ENCODE results near the gene DDX53. TPM values are rescaled to one million over a fixed set of nuclear protein-coding genes. Genes with fewer than 3 reads are reported as not detected.
A peak's percentile ranks its signal among the peaks of the same experiment; 100 is the strongest.

The DDX53 gene
- total RNA-seq, 2 experiments from 2014 or later = not detected

- H3K9me3 Mint-ChIP-seq (ENCODE audit: low read depth) = no peaks in the 10 kb centered on the region
- H3K27ac Mint-ChIP-seq = no peak overlapping the region
- intact Hi-C loops (cut with DNase I, micrococcal nuclease) = no loop called here
- no peaks in the 10 kb centered on the region for H3K27me3 Mint-ChIP-seq
- POLR2A ChIA-PET = no interaction called here
- H3K36me3 Mint-ChIP-seq (ENCODE audit: low read depth) = no peaks in the 10 kb centered on the region
- no peaks in the 10 kb centered on the region for H3K4me1 Mint-ChIP-seq
- ATAC-seq = no peak
- no peak overlapping the region for H3K4me3 Mint-ChIP-seq
- CTCF ChIA-PET = no interaction called here
- no peak for DNase-seq
Observed at GRCh38 chrX:22987452-22987851, 12.3 kb upstream of the DDX53 start.

GRCh38 chrX:23003116-23003515 is 3.4 kb downstream of the DDX53 start:
- intact Hi-C loops (cut with DNase I, micrococcal nuclease) = no loop called here
- CTCF ChIA-PET = interaction anchor here (0.8 kb wide), 1 partner anchor 78 kb away, joined by 3 read pairs; no protein-coding TSS in a partner anchor
- H3K4me1 Mint-ChIP-seq = no peaks in the 10 kb centered on the region
- no peak overlapping the region for H3K4me3 Mint-ChIP-seq
- no peaks in the 10 kb centered on the region for H3K36me3 Mint-ChIP-seq (ENCODE audit: low read depth)
- no peak for DNase-seq
- no peak overlapping the region for H3K27ac Mint-ChIP-seq
- peaks cover 1% of the 10 kb centered on the region for H3K9me3 Mint-ChIP-seq (ENCODE audit: low read depth)
- POLR2A ChIA-PET = no interaction called here
- ATAC-seq = no peak
- no peaks in the 10 kb centered on the region for H3K27me3 Mint-ChIP-seq

GRCh38 chrX:23008431-23009099 is 8.8 kb downstream of the DDX53 start:
- intact Hi-C loops (cut with DNase I, micrococcal nuclease) = no loop called here
- peaks cover 1% of the 10 kb centered on the region for H3K9me3 Mint-ChIP-seq (ENCODE audit: low read depth)
- ATAC-seq = no peak
- H3K4me3 Mint-ChIP-seq = no peak overlapping the region
- no peak overlapping the region for H3K27ac Mint-ChIP-seq
- H3K4me1 Mint-ChIP-seq = peaks cover 11% of the 10 kb centered on the region
- no peaks in the 10 kb centered on the region for H3K36me3 Mint-ChIP-seq (ENCODE audit: low read depth)
- CTCF ChIA-PET = interaction anchor here (0.6 kb wide), 1 partner anchor 521 kb away, joined by 3 read pairs; no protein-coding TSS in a partner anchor
- H3K27me3 Mint-ChIP-seq = no peaks in the 10 kb centered on the region
- DNase-seq = no peak
- POLR2A ChIA-PET = no interaction called here

GRCh38 chrX:23012162-23012561 is 12.4 kb downstream of the DDX53 start:
- Mint-ChIP-seq H3K27me3 (no peaks in the 10 kb centered on the region), H3K4me3 (no peak overlapping the region), H3K36me3 (ENCODE audit: low read depth) (no peaks in the 10 kb centered on the region), H3K9me3 (ENCODE audit: low read depth) (no peaks in the 10 kb centered on the region), H3K27ac (no peak overlapping the region), H3K4me1 (peaks cover 11% of the 10 kb centered on the region)
- ChIA-PET CTCF (interaction anchor here (0.7 kb wide), 1 partner anchor 910 kb away, joined by 3 read pairs; no protein-coding TSS in a partner anchor), POLR2A (no interaction called here)
- ATAC-seq (no peak), DNase-seq (peak; percentile 6)
- intact Hi-C loops (cut with DNase I, micrococcal nuclease) = no loop called here

GRCh38 chrX:23012636-23013035 is 12.9 kb downstream of the DDX53 start:
- ChIA-PET CTCF (no interaction called here), POLR2A (no interaction called here)
- intact Hi-C loops (cut with DNase I, micrococcal nuclease) = no loop called here
- ATAC-seq = no peak
- Mint-ChIP-seq H3K4me3 (no peak overlapping the region), H3K27me3 (no peaks in the 10 kb centered on the region), H3K4me1 (peaks cover 11% of the 10 kb centered on the region), H3K36me3 (ENCODE audit: low read depth) (no peaks in the 10 kb centered on the region), H3K27ac (no peak overlapping the region), H3K9me3 (ENCODE audit: low read depth) (no peaks in the 10 kb centered on the region)
- no peak for DNase-seq

- no peak for ATAC-seq
- Mint-ChIP-seq H3K4me1 (peaks cover 11% of the 10 kb centered on the region), H3K27ac (no peak overlapping the region), H3K36me3 (ENCODE audit: low read depth) (no peaks in the 10 kb centered on the region), H3K27me3 (no peaks in the 10 kb centered on the region), H3K4me3 (no peak overlapping the region), H3K9me3 (ENCODE audit: low read depth) (no peaks in the 10 kb centered on the region)
- DNase-seq = no peak
- intact Hi-C loops (cut with DNase I, micrococcal nuclease) = no loop called here
- POLR2A ChIA-PET = no interaction called here
- CTCF ChIA-PET = no interaction called here
Observed at GRCh38 chrX:23013366-23013765, 13.6 kb downstream of the DDX53 start.

- Mint-ChIP-seq H3K4me1 (no peaks in the 10 kb centered on the region), H3K9me3 (ENCODE audit: low read depth) (no peaks in the 10 kb centered on the region), H3K27me3 (no peaks in the 10 kb centered on the region), H3K4me3 (no peak overlapping the region), H3K36me3 (ENCODE audit: low read depth) (no peaks in the 10 kb centered on the region), H3K27ac (no peak overlapping the region)
- POLR2A ChIA-PET = no interaction called here
- intact Hi-C loops (cut with DNase I, micrococcal nuclease) = no loop called here
- no peak for ATAC-seq
- CTCF ChIA-PET = no interaction called here
- DNase-seq = no peak
Observed at GRCh38 chrX:23031600-23031999, 31.8 kb downstream of the DDX53 start.

GRCh38 chrX:23035493-23035892 is 35.7 kb downstream of the DDX53 start:
- CTCF ChIA-PET = no interaction called here
- Mint-ChIP-seq H3K27ac (no peak overlapping the region), H3K36me3 (ENCODE audit: low read depth) (no peaks in the 10 kb centered on the region), H3K4me3 (no peak overlapping the region), H3K27me3 (no peaks in the 10 kb centered on the region), H3K4me1 (no peaks in the 10 kb centered on the region), H3K9me3 (ENCODE audit: low read depth) (no peaks in the 10 kb centered on the region)
- intact Hi-C loops (cut with DNase I, micrococcal nuclease) = no loop called here
- POLR2A ChIA-PET = no interaction called here
- ATAC-seq (no peak), DNase-seq (no peak)

GRCh38 chrX:23046443-23046842 is 46.7 kb downstream of the DDX53 start:
- Mint-ChIP-seq H3K9me3 (ENCODE audit: low read depth) (no peaks in the 10 kb centered on the region), H3K27me3 (no peaks in the 10 kb centered on the region), H3K36me3 (ENCODE audit: low read depth) (no peaks in the 10 kb centered on the region), H3K4me1 (no peaks in the 10 kb centered on the region), H3K4me3 (no peak overlapping the region), H3K27ac (no peak overlapping the region)
- CTCF ChIA-PET = no interaction called here
- intact Hi-C loops (cut with DNase I, micrococcal nuclease) = no loop called here
- DNase-seq (no peak), ATAC-seq (no peak)
- POLR2A ChIA-PET = no interaction called here

- intact Hi-C loops (cut with DNase I, micrococcal nuclease) = no loop called here
Observed at GRCh38 chrX:23048806-23049573, 49.2 kb downstream of the DDX53 start.

GRCh38 chrX:23052324-23052723 is 52.6 kb downstream of the DDX53 start:
- H3K4me1 Mint-ChIP-seq = no peaks in the 10 kb centered on the region
- no peak for ATAC-seq
- H3K27ac Mint-ChIP-seq = no peak overlapping the region
- POLR2A ChIA-PET = no interaction called here
- H3K36me3 Mint-ChIP-seq (ENCODE audit: low read depth) = no peaks in the 10 kb centered on the region
- no peak for DNase-seq
- H3K27me3 Mint-ChIP-seq = no peaks in the 10 kb centered on the region
- CTCF ChIA-PET = no interaction called here
- intact Hi-C loops (cut with DNase I, micrococcal nuclease) = no loop called here
- H3K4me3 Mint-ChIP-seq = no peak overlapping the region
- H3K9me3 Mint-ChIP-seq (ENCODE audit: low read depth) = no peaks in the 10 kb centered on the region

More at GRCh38 chrX:23048806-23049573, 49.2 kb downstream of the DDX53 start:
- no peaks in the 10 kb centered on the region for H3K4me1 Mint-ChIP-seq
- CTCF ChIA-PET = interaction anchor here (0.8 kb wide), 1 partner anchor 12 kb away, joined by 4 read pairs; no protein-coding TSS in a partner anchor
- H3K4me3 Mint-ChIP-seq = no peak overlapping the region
- POLR2A ChIA-PET = interaction anchor here (1.2 kb wide), 1 partner anchor 10 kb away, joined by 5 read pairs; no protein-coding TSS in a partner anchor
- H3K27ac Mint-ChIP-seq = no peak overlapping the region
- ATAC-seq (no peak), DNase-seq (no peak)
- no peaks in the 10 kb centered on the region for H3K27me3 Mint-ChIP-seq
- no peaks in the 10 kb centered on the region for H3K9me3 Mint-ChIP-seq (ENCODE audit: low read depth)
- H3K36me3 Mint-ChIP-seq (ENCODE audit: low read depth) = no peaks in the 10 kb centered on the region
